ENCODE measurements around the gene LDHAL6B. TPM values are rescaled to one million over a fixed set of nuclear protein-coding genes. Genes with fewer than 3 reads are reported as not detected.

The LDHAL6B gene
- polyA plus RNA-seq, 1 donor (not counting 4 experiments of a cell fraction or from before 2014, with no cell fraction given): not detected

GRCh38 chr15:59245559-59245958 is 38.9 kb downstream of the LDHAL6B start:
- no peak for FAIRE-seq
- Histone ChIP-seq H2AFZ (ENCODE audit: control insufficient read depth, low read length) (no peak overlapping the region), H3K9me1 (ENCODE audit: control insufficient read depth, extremely low read depth, insufficient read depth, low read length) (no peaks in the 10 kb centered on the region), H3K36me3 (ENCODE audit: control insufficient read depth in 2 of 2, extremely low read depth in 1 of 2, insufficient read depth in 2 of 2, low read length in 2 of 2) (peaks cover 25 to 42% of the 10 kb centered on the region in 2 experiments), H3K4me3 (ENCODE audit: control insufficient read depth in 2 of 3, extremely low read depth in 1 of 3, insufficient read depth in 2 of 3, low read depth in 1 of 3, low read length in 3 of 3) (no peak overlapping the region), H3K4me1 (ENCODE audit: control insufficient read depth, extremely low read depth, insufficient read depth, low read length) (no peaks in the 10 kb centered on the region), H4K20me1 (ENCODE audit: control insufficient read depth, extremely low read depth, insufficient read depth, low read length) (peaks cover 6% of the 10 kb centered on the region), H3K9me3 (ENCODE audit: control insufficient read depth, low read depth, low read length) (no peaks in the 10 kb centered on the region), H3K27me3 (ENCODE audit: control insufficient read depth, extremely low read depth, insufficient read depth, low read length) (no peaks in the 10 kb centered on the region), H3K27ac (ENCODE audit: control insufficient read depth, insufficient read depth, low read length) (no peak overlapping the region), H3K4me2 (ENCODE audit: control insufficient read depth, extremely low read depth, insufficient read depth, low read depth, low read length) (no peak overlapping the region), H3K79me2 (ENCODE audit: control insufficient read depth, insufficient read depth, low read length) (peaks cover 66% of the 10 kb centered on the region), H3K9ac (ENCODE audit: control insufficient read depth, extremely low read depth, insufficient read depth, low read length) (no peak overlapping the region)
- TF ChIP-seq CTCF (optimal IDR thresholded peaks at IDR 0.05 in 1 of 3, IDR thresholded peaks at IDR 0.05 in 1 of 3, conservative IDR thresholded peaks at IDR 0.05 in 1 of 3; ENCODE audit: extremely low read depth in 1 of 3, insufficient read depth in 2 of 3, low read length in 3 of 3): no peak
- no peak for TF ChIP-seq EZH2 (IDR thresholded peaks at IDR 0.05; ENCODE audit: low read length)
- dilution Hi-C loops (cut with MboI; ENCODE audit: extremely low pct_ligation_motif_present, low sequenced_read_pairs): no loop called here
- DNase-seq (ENCODE audit: low read depth, low spot score): no peak

- no peaks in the 10 kb centered on the region for H3K27me3 ChIP-seq (ENCODE audit: control insufficient read depth, extremely low read depth, insufficient read depth, low read length)
- H3K9ac ChIP-seq (ENCODE audit: control insufficient read depth, extremely low read depth, insufficient read depth, low read length): no peak overlapping the region
- H3K4me1 ChIP-seq (ENCODE audit: control insufficient read depth, extremely low read depth, insufficient read depth, low read length): no peaks in the 10 kb centered on the region
- H4K20me1 ChIP-seq (ENCODE audit: control insufficient read depth, extremely low read depth, insufficient read depth, low read length): peaks cover 8% of the 10 kb centered on the region
- no peak overlapping the region for H2AFZ ChIP-seq (ENCODE audit: control insufficient read depth, low read length)
- H3K9me3 ChIP-seq (ENCODE audit: control insufficient read depth, low read depth, low read length): no peaks in the 10 kb centered on the region
- no peak for FAIRE-seq
- H3K27ac ChIP-seq (ENCODE audit: control insufficient read depth, insufficient read depth, low read length): no peak overlapping the region
- peaks cover 62% of the 10 kb centered on the region for H3K79me2 ChIP-seq (ENCODE audit: control insufficient read depth, insufficient read depth, low read length)
- dilution Hi-C loops (cut with MboI; ENCODE audit: extremely low pct_ligation_motif_present, low sequenced_read_pairs): no loop called here
- H3K36me3 ChIP-seq (ENCODE audit: control insufficient read depth in 2 of 2, extremely low read depth in 1 of 2, insufficient read depth in 2 of 2, low read length in 2 of 2): peaks cover 18 to 44% of the 10 kb centered on the region in 2 experiments
- DNase-seq (ENCODE audit: low read depth, low spot score): no peak
- no peak overlapping the region for H3K4me3 ChIP-seq (ENCODE audit: control insufficient read depth in 2 of 3, extremely low read depth in 1 of 3, insufficient read depth in 2 of 3, low read depth in 1 of 3, low read length in 3 of 3)
- no peak overlapping the region for H3K4me2 ChIP-seq (ENCODE audit: control insufficient read depth, extremely low read depth, insufficient read depth, low read depth, low read length)
- TF ChIP-seq EZH2 (IDR thresholded peaks at IDR 0.05; ENCODE audit: low read length) (no peak), CTCF (optimal IDR thresholded peaks at IDR 0.05 in 1 of 3, IDR thresholded peaks at IDR 0.05 in 1 of 3, conservative IDR thresholded peaks at IDR 0.05 in 1 of 3; ENCODE audit: extremely low read depth in 1 of 3, insufficient read depth in 2 of 3, low read length in 3 of 3) (peak; percentile 42 to 62 (median 61))
- no peaks in the 10 kb centered on the region for H3K9me1 ChIP-seq (ENCODE audit: control insufficient read depth, extremely low read depth, insufficient read depth, low read length)
Measured at GRCh38 chr15:59247364-59247763, 40.7 kb downstream of the LDHAL6B start.

Measured in keratinocyte (primary cell).